IMR-90 (cell line): ENCODE measurements around the gene FGFR4. TPM values are rescaled to one million over a fixed set of nuclear protein-coding genes. Genes with fewer than 3 reads are reported as not detected.

Source experiments
- ATAC-seq: fragments of 200-7000 bp; cut with Tn5 transposase; 2 replicates; pipeline ENCODE4 v1.9.1; 2020; ENCODE audit warnings: low read depth, mild to moderate bottlenecking, moderate library complexity
- BruUV-seq: library from RNA; stranded (reverse); fragments of 400-500 nt; replicated peaks from 2 replicates; lab custom pipeline; 2021; lab: Mats Ljungman, UMichigan
- CTCF ChIA-PET: fragments of 300-600 bp; formaldehyde crosslinking; extraction: SDS; loops from one replicate; lab custom pipeline; 2021; ENCODE audit warnings: antibody characterized with exemption; lab: Yijun Ruan, JAX
- POLR2A ChIA-PET: fragments of 300-600 bp; sonication (Branson Sonifier 250); formaldehyde crosslinking; loops from one replicate; lab custom pipeline; 2022; ENCODE audit warnings: antibody characterized with exemption; ENCODE audit not compliant: unreplicated experiment; lab: Charles Lee
- DNase-seq: peaks from one replicate; pipeline ENCODE4 v3.0.0; 2013
- H2AFZ ChIP-seq: replicated peaks from 2 replicates; pipeline ENCODE3; 2013; ENCODE audit warnings: low read length, mild to moderate bottlenecking; ENCODE audit not compliant: poor library complexity
- H2AK5ac ChIP-seq: 2 replicates; pipeline ENCODE4 v1.6.1; 2013; ENCODE audit warnings: low read depth, low read length, inconsistent platforms
- H2AK9ac ChIP-seq: replicated peaks from 2 replicates; pipeline ENCODE3; 2013; ENCODE audit warnings: mild to moderate bottlenecking, low read depth, low read length, moderate library complexity; ENCODE audit not compliant: poor library complexity
- H2BK120ac ChIP-seq: 2 replicates; pipeline ENCODE4 v1.6.1; 2013; ENCODE audit warnings: low read depth, low read length, inconsistent platforms
- H2BK15ac ChIP-seq: 3 replicates; pipeline ENCODE4 v1.6.1; 2013; ENCODE audit warnings: low read depth, low read length, inconsistent platforms
- H2BK20ac ChIP-seq: 2 replicates; pipeline ENCODE4 v1.6.1; 2013; ENCODE audit warnings: low read depth, mild to moderate bottlenecking, inconsistent platforms, low read length, moderate library complexity
- H2BK5ac ChIP-seq: 2 replicates; pipeline ENCODE4 v1.6.1; 2013; ENCODE audit warnings: mild to moderate bottlenecking, low read depth, low read length, inconsistent platforms; ENCODE audit not compliant: poor library complexity, severe bottlenecking
- H3K14ac ChIP-seq: replicated peaks from 2 replicates; pipeline ENCODE4 v1.6.1; 2013; ENCODE audit warnings: low read depth, low read length, inconsistent platforms
- H3K18ac ChIP-seq: 2 replicates; pipeline ENCODE4 v1.6.1; 2013; ENCODE audit warnings: low read depth, low read length, control low read depth
- H3K23ac ChIP-seq: 2 replicates; pipeline ENCODE4 v1.6.1; 2013; ENCODE audit warnings: low read depth, low read length, inconsistent platforms
- H3K27ac ChIP-seq: 2 replicates; pipeline ENCODE4 v1.5.1; 2013; ENCODE audit warnings: mild to moderate bottlenecking, control low read depth, low read length; ENCODE audit not compliant: insufficient read depth
- H3K27me3 ChIP-seq: 2 replicates; pipeline ENCODE4 v1.6.1; 2013; ENCODE audit warnings: low read length; ENCODE audit not compliant: control insufficient read depth, insufficient read depth
- H3K36me3 ChIP-seq: 2 replicates; pipeline ENCODE4 v1.6.1; 2013; ENCODE audit warnings: low read length, mixed read lengths; ENCODE audit not compliant: control insufficient read depth, insufficient read depth
- H3K4ac ChIP-seq: 2 replicates; pipeline ENCODE4 v1.6.1; 2013; ENCODE audit warnings: low read depth, low read length, inconsistent platforms
- H3K4me1 ChIP-seq: 2 replicates; pipeline ENCODE4 v1.6.1; 2013; ENCODE audit warnings: low read length, mixed read lengths; ENCODE audit not compliant: control insufficient read depth, insufficient read depth
- H3K4me2 ChIP-seq: 2 replicates; pipeline ENCODE4 v1.6.1; 2013; ENCODE audit warnings: low read depth, mild to moderate bottlenecking, control low read depth, low read length, moderate library complexity
- H3K4me3 ChIP-seq: 2 replicates; pipeline ENCODE4 v1.5.1; 2013; ENCODE audit warnings: low read depth, mild to moderate bottlenecking, control low read depth, low read length, moderate library complexity; ENCODE audit not compliant: insufficient read depth
- H3K56ac ChIP-seq: 2 replicates; pipeline ENCODE4 v1.6.1; 2013; ENCODE audit warnings: low read length, inconsistent platforms; ENCODE audit not compliant: insufficient read depth; ENCODE audit errors: extremely low read depth
- H3K79me1 ChIP-seq, 2 experiments: 2 replicates each; pipeline ENCODE4 v1.6.1; 2013; ENCODE audit warnings: low read length in 2 of 2, inconsistent platforms in 1 of 2, low read depth in 1 of 2
- H3K9ac ChIP-seq: 2 replicates; pipeline ENCODE4 v1.6.1; 2013; ENCODE audit warnings: low read depth, low read length, control low read depth
- H3K9me1 ChIP-seq: 2 replicates; pipeline ENCODE4 v1.6.1; 2013; ENCODE audit warnings: low read length, inconsistent platforms; ENCODE audit not compliant: insufficient read depth
- H3K9me3 ChIP-seq: 2 replicates; pipeline ENCODE4 v1.6.1; 2013; ENCODE audit warnings: low read length; ENCODE audit not compliant: control insufficient read depth, insufficient read depth
- H4K20me1 ChIP-seq: 2 replicates; pipeline ENCODE4 v1.6.1; 2013; ENCODE audit warnings: low read length, inconsistent platforms; ENCODE audit not compliant: insufficient read depth
- H4K5ac ChIP-seq: 2 replicates; pipeline ENCODE4 v1.6.1; 2013; ENCODE audit warnings: mild to moderate bottlenecking, low read depth, low read length, control low read depth
- H4K8ac ChIP-seq, 2 experiments: 2 replicates each; pipeline ENCODE4 v1.6.1; 2013; ENCODE audit warnings: low read depth in 2 of 2, low read length in 2 of 2, control low read depth in 1 of 2, inconsistent platforms in 1 of 2
- H4K91ac ChIP-seq: 2 replicates; pipeline ENCODE4 v1.6.1; 2013; ENCODE audit warnings: low read depth, low read length, inconsistent platforms; ENCODE audit not compliant: insufficient read depth
- BHLHE40 ChIP-seq: fragments of 150-350 bp; IDR thresholded peaks from 2 replicates; pipeline ENCODE4 v1.6.1; 2016; ENCODE audit warnings: mild to moderate bottlenecking, low read depth, low read length
- CEBPB ChIP-seq: IDR thresholded peaks from 2 replicates; pipeline ENCODE4 v1.6.1; 2012; ENCODE audit warnings: low read depth, low read length, improper control_type of control experiment
- CHD1 ChIP-seq: IDR thresholded peaks from 2 replicates; pipeline ENCODE4 v1.6.1; 2012; ENCODE audit warnings: low read depth, low read length, improper control_type of control experiment
- MAZ ChIP-seq: IDR thresholded peaks from 2 replicates; pipeline ENCODE4 v1.6.1; 2012; ENCODE audit warnings: low read depth, mild to moderate bottlenecking, low read length, improper control_type of control experiment, moderate library complexity, borderline replicate concordance
- MXI1 ChIP-seq: IDR thresholded peaks from 2 replicates; pipeline ENCODE4 v1.6.1; 2012; ENCODE audit warnings: low read depth, mild to moderate bottlenecking, low read length, moderate library complexity, borderline replicate concordance
- NFE2L2 ChIP-seq: fragments of 150-350 bp; IDR thresholded peaks from 2 replicates; pipeline ENCODE4 v1.6.1; 2016; ENCODE audit warnings: low read depth, mild to moderate bottlenecking, low read length
- RAD21 ChIP-seq: IDR thresholded peaks from 2 replicates; pipeline ENCODE4 v1.6.1; 2012; ENCODE audit warnings: low read length, improper control_type of control experiment
- RCOR1 ChIP-seq: IDR thresholded peaks from 2 replicates; pipeline ENCODE4 v1.6.1; 2012; ENCODE audit warnings: mild to moderate bottlenecking, low read length, improper control_type of control experiment; ENCODE audit not compliant: insufficient replicate concordance
- RFX5 ChIP-seq: IDR thresholded peaks from 2 replicates; pipeline ENCODE4 v1.8.0; 2012; ENCODE audit warnings: low read depth, mild to moderate bottlenecking, low read length, moderate library complexity
- SMC3 ChIP-seq: fragments of 150-350 bp; IDR thresholded peaks from 2 replicates; pipeline ENCODE4 v1.6.1; 2016; ENCODE audit warnings: low read depth, mild to moderate bottlenecking, antibody characterized with exemption, low read length, moderate library complexity
- WGBS, 2 experiments: methylation state at CpG; one replicate each; pipeline versions ENCODE4 v1.1.5 to v1.1.7; 2013; ENCODE audit warnings: missing lambda C conversion rate in 2 of 2; ENCODE audit not compliant: insufficient read length in 1 of 2; ENCODE audit errors: extremely low coverage in 2 of 2; 5-methylcytosine and 5-hydroxymethylcytosine counted together
- dilution Hi-C: fragments of 300-500 bp; cut with HindIII; formaldehyde crosslinking; loops from one replicate; pipeline ENCODE4 v1.14.3; 2018; ENCODE audit warnings: low sequenced_read_pairs; ENCODE audit not compliant: unreplicated experiment
- in situ Hi-C: fragments of 300-500 bp; cut with MboI; formaldehyde crosslinking; loops from 3 replicates; pipeline ENCODE4 v1.14.3; 2019; ENCODE audit warnings: low sequenced_read_pairs, inconsistent platforms, mixed read lengths
- intact Hi-C: fragments of 100-400 bp; cut with micrococcal nuclease; formaldehyde crosslinking; loops from 2 replicates; pipeline ENCODE4 v1.10.0; 2022
- polyA plus RNA-seq, 3 experiments: library from polyadenylated mRNA; depleted of rRNA; stranded (reverse); fragments of >200 nt; gene quantifications; 2 replicates each; pipeline ENCODE4 v1.2.3, GENCODE V29; 2012; ENCODE audit warnings: low replicate concordance in 1 of 3
- total RNA-seq: library from RNA; depleted of rRNA; stranded (reverse); fragments of >200 nt; gene quantifications from 2 replicates; pipeline ENCODE4 v1.2.3, GENCODE V29; 2012
- TF ChIP-seq, protein P1 (sequence below): fragments of 150-350 bp; IDR thresholded peaks from 2 replicates; pipeline ENCODE4 v1.6.1; 2017; ENCODE audit warnings: mild to moderate bottlenecking, antibody characterized with exemption, low read length, low read depth
- TF ChIP-seq, protein P2 (sequence below): fragments of 150-350 bp; IDR thresholded peaks from 2 replicates; pipeline ENCODE4 v1.6.1; 2016; ENCODE audit warnings: low read depth, mild to moderate bottlenecking, low read length, moderate library complexity, borderline replicate concordance
- TF ChIP-seq, protein P3 (sequence below): conservative IDR thresholded peaks from 2 replicates; pipeline ENCODE4 v1.5.1; 2012; ENCODE audit warnings: mild to moderate bottlenecking, low read depth, low read length, improper control_type of control experiment

FGFR4 gene
- total and polyA plus RNA-seq, 2 of the 4 experiments (the other 2 are of a cell fraction) = 0.90 to 2.4 TPM

DNA sequence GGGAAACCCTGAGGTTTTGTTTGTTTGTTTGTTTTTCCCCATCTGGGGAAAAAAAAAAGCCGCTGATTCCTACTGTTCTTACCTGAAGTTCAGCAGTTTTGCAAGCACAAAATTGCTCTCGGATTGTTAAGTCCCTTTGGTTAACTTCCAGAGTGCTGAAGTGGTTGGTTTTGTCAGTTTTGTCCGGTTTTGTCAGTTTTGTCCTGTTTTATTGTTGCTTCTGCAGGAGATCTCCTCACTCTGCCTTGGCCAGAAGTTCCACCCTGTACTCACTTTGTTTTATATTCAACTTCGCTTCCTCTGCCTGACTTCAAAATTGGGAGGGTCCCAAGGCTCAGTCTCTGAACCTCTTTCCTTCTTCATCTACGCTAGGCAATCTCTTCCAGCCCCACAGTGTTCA lies 49.8 kb upstream of the FGFR4 start:
- no peak overlapping the region for H3K9ac ChIP-seq
- H3K36me3 ChIP-seq = peaks cover 8% of the 10 kb centered on the region
- 100% methylated on average over 1 of the region's 5 CpGs; no CpG with 5 or more reads in 1 of the 2 experiments for WGBS, 2 experiments
- no peak overlapping the region for H3K56ac ChIP-seq
- dilution Hi-C loops = no loop called here
- no peak overlapping the region for H3K4me2 ChIP-seq
- H3K9me1 ChIP-seq = peaks cover 5% of the 10 kb centered on the region
- no peak overlapping the region for H3K4me3 ChIP-seq
- H2AFZ ChIP-seq = no peak overlapping the region
- H3K14ac ChIP-seq = no peak overlapping the region
- intact Hi-C loops = no loop called here
- peaks cover 22 to 67% of the 10 kb centered on the region in 2 experiments for H3K79me1 ChIP-seq
- DNase-seq (no peak), ATAC-seq (no peak)
- in situ Hi-C loops = no loop called here
- TF ChIP-seq, protein P1, sequence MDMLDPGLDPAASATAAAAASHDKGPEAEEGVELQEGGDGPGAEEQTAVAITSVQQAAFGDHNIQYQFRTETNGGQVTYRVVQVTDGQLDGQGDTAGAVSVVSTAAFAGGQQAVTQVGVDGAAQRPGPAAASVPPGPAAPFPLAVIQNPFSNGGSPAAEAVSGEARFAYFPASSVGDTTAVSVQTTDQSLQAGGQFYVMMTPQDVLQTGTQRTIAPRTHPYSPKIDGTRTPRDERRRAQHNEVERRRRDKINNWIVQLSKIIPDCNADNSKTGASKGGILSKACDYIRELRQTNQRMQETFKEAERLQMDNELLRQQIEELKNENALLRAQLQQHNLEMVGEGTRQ = no peak
- no peak for TF ChIP-seq NFE2L2
- TF ChIP-seq SMC3 = no peak
- TF ChIP-seq CEBPB = no peak
- TF ChIP-seq, protein P2, sequence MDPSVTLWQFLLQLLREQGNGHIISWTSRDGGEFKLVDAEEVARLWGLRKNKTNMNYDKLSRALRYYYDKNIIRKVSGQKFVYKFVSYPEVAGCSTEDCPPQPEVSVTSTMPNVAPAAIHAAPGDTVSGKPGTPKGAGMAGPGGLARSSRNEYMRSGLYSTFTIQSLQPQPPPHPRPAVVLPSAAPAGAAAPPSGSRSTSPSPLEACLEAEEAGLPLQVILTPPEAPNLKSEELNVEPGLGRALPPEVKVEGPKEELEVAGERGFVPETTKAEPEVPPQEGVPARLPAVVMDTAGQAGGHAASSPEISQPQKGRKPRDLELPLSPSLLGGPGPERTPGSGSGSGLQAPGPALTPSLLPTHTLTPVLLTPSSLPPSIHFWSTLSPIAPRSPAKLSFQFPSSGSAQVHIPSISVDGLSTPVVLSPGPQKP = no peak
- no peak for TF ChIP-seq RCOR1
- no peak for TF ChIP-seq MAZ
- no peak for TF ChIP-seq RAD21
- no peak for TF ChIP-seq RFX5
- TF ChIP-seq BHLHE40 = no peak
- no peak for TF ChIP-seq CHD1
- TF ChIP-seq, protein P3, sequence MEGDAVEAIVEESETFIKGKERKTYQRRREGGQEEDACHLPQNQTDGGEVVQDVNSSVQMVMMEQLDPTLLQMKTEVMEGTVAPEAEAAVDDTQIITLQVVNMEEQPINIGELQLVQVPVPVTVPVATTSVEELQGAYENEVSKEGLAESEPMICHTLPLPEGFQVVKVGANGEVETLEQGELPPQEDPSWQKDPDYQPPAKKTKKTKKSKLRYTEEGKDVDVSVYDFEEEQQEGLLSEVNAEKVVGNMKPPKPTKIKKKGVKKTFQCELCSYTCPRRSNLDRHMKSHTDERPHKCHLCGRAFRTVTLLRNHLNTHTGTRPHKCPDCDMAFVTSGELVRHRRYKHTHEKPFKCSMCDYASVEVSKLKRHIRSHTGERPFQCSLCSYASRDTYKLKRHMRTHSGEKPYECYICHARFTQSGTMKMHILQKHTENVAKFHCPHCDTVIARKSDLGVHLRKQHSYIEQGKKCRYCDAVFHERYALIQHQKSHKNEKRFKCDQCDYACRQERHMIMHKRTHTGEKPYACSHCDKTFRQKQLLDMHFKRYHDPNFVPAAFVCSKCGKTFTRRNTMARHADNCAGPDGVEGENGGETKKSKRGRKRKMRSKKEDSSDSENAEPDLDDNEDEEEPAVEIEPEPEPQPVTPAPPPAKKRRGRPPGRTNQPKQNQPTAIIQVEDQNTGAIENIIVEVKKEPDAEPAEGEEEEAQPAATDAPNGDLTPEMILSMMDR = no peak
- TF ChIP-seq MXI1 = no peak
- no peak overlapping the region for H2AK5ac ChIP-seq
- no peak overlapping the region for H2BK20ac ChIP-seq
- H3K27me3 ChIP-seq = no peaks in the 10 kb centered on the region
- no peak overlapping the region for H3K23ac ChIP-seq
- no peaks in the 10 kb centered on the region for H3K9me3 ChIP-seq
- BruUV-seq = no TSS peak
- H3K4me1 ChIP-seq = peaks cover 2% of the 10 kb centered on the region
- ChIA-PET CTCF (no interaction called here), POLR2A (no interaction called here)
- no peak overlapping the region for H2BK15ac ChIP-seq
- H3K27ac ChIP-seq = no peak overlapping the region
- no peak overlapping the region for H3K4ac ChIP-seq
- no peak overlapping the region for H4K91ac ChIP-seq
- H4K8ac ChIP-seq = no peak overlapping the region
- no peak overlapping the region for H2BK5ac ChIP-seq
- H3K18ac ChIP-seq = no peak overlapping the region
- no peak overlapping the region for H2BK120ac ChIP-seq
- no peak overlapping the region for H2AK9ac ChIP-seq
- peaks cover 10% of the 10 kb centered on the region; the same call in 1 of the 2 replicates for H4K20me1 ChIP-seq
- H4K5ac ChIP-seq = no peak overlapping the region
